Measurements from ENCODE around the gene EPHA2. TPM values are rescaled to one million over a fixed set of nuclear protein-coding genes. Genes with fewer than 3 reads are reported as not detected.

Gene EPHA2
- total RNA-seq, 1 experiment from 2014 or later: 263 TPM

DNA sequence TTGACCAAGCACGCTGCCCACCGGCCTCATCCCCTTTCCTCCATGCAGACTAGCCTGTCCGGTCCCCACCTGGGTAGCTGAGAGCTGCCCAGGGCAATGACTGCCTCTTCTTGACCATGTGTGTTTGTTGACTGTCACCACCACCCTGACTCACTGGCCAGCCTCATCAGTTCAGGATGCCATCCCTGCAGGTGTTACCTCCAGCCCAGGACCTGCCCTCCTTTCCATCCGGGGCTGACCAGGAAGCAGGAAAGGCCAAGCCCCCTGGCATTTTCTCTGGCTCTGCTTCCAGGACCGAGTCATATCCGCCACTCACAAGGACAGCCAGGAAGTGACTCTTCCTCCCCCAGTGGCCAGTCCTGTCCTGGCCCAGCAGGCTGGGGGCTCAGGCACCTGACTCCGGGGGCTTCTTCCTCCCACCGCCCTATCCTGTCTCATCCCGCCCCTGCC, 17.1 kb downstream of the EPHA2 start:
- Histone ChIP-seq H3K27me3 (ENCODE audit: control insufficient read depth, insufficient read depth, low read length) (no peaks in the 10 kb centered on the region), H3K4me3 (ENCODE audit: low read depth in 2 of 2, low read length in 2 of 2) (no peak overlapping the region), H3K9me3 (ENCODE audit: control insufficient read depth, insufficient read depth, low read depth, low read length) (no peaks in the 10 kb centered on the region), H3K36me3 (ENCODE audit: control insufficient read depth, insufficient read depth, low read length) (peaks cover 14% of the 10 kb centered on the region), H3K4me1 (ENCODE audit: control insufficient read depth, insufficient read depth, low read length) (peaks cover 83% of the 10 kb centered on the region), H3K27ac (ENCODE audit: low read length) (peak overlapping the region; percentile 83)
- peak; percentile 19 for ATAC-seq
- ChIA-PET POLR2A (interaction anchor here (0.9 kb wide), 1 partner anchor 56 kb away, joined by 3 read pairs; no protein-coding TSS in a partner anchor), CTCF (no interaction called here)
- in situ Hi-C loops (cut with HindIII; ENCODE audit: low pct_unique_long_range_greater_than_20kb, low sequenced_read_pairs): no loop called here
- DNase-seq (ENCODE audit: low read depth, low spot score): no peak
- intact Hi-C loops (cut with micrococcal nuclease; ENCODE audit: unreplicated experiment): no loop called here
- no TSS peak for BruUV-seq (replicated peaks)
- TF ChIP-seq REST (IDR thresholded peaks at IDR 0.05; ENCODE audit: insufficient read depth in 1 of 2, low read depth in 2 of 2, low read length in 1 of 2) (no peak), SIN3A (IDR thresholded peaks at IDR 0.05; ENCODE audit: borderline replicate concordance, insufficient read depth, low read depth, low read length) (no peak), POLR2AphosphoS5 (IDR thresholded peaks at IDR 0.05; ENCODE audit: low read depth, low read length) (no peak), TCF7L2 (IDR thresholded peaks at IDR 0.05; ENCODE audit: low read depth, low read length) (no peak), CTCF (IDR thresholded peaks at IDR 0.05) (no peak)

DNA sequence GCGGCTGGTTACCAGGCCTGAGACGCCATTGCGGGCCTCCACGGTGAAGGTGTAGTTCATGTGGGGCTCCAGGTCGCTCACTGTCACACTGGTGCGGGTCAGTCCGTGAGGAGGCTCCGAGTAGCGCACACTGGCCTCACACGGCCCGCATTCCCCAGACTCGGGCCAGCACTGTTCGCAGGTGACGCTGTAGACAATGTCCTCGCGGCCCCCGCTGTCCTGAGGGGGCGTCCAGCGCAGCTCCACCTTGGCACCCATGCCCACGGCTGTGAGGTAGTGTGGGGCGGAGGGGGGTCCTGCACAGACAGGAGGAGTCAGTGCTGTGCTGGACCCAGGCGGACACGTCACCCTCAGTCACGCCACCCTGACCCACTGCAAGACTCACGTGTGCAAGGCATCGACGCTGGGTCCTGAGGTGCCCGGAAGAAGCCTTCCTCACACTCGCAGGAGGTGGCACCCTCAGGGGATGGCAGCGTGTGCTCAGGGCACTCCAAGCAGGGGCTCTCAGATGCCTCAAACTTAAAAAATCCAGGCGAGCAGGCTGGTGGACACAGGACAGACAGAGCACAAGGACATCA, 17.9 kb downstream of the EPHA2 start:
- TF ChIP-seq REST (IDR thresholded peaks at IDR 0.05; ENCODE audit: insufficient read depth in 1 of 2, low read depth in 2 of 2, low read length in 1 of 2): no peak
- TF ChIP-seq POLR2AphosphoS5 (IDR thresholded peaks at IDR 0.05; ENCODE audit: low read depth, low read length): peak; percentile 58
- no peak for TF ChIP-seq TCF7L2 (IDR thresholded peaks at IDR 0.05; ENCODE audit: low read depth, low read length)
- no peak for TF ChIP-seq SIN3A (IDR thresholded peaks at IDR 0.05; ENCODE audit: borderline replicate concordance, insufficient read depth, low read depth, low read length)
- TF ChIP-seq CTCF (IDR thresholded peaks at IDR 0.05): no peak
- peaks cover 14% of the 10 kb centered on the region for H3K36me3 ChIP-seq (ENCODE audit: control insufficient read depth, insufficient read depth, low read length)
- in situ Hi-C loops (cut with HindIII; ENCODE audit: low pct_unique_long_range_greater_than_20kb, low sequenced_read_pairs): no loop called here
- no peaks in the 10 kb centered on the region for H3K9me3 ChIP-seq (ENCODE audit: control insufficient read depth, insufficient read depth, low read depth, low read length)
- H3K27ac ChIP-seq (ENCODE audit: low read length): peak overlapping the region; percentile 83
- CTCF ChIA-PET: no interaction called here
- intact Hi-C loops (cut with micrococcal nuclease; ENCODE audit: unreplicated experiment): no loop called here
- no TSS peak for BruUV-seq (replicated peaks)
- no peak overlapping the region for H3K4me3 ChIP-seq (ENCODE audit: low read depth in 2 of 2, low read length in 2 of 2)
- POLR2A ChIA-PET: no interaction called here
- no peak for ATAC-seq
- peaks cover 83% of the 10 kb centered on the region for H3K4me1 ChIP-seq (ENCODE audit: control insufficient read depth, insufficient read depth, low read length)
- no peaks in the 10 kb centered on the region for H3K27me3 ChIP-seq (ENCODE audit: control insufficient read depth, insufficient read depth, low read length)
- DNase-seq (ENCODE audit: low read depth, low spot score): no peak
